ENCODE measurements around the gene JMJD7.

The JMJD7 gene

DNA sequence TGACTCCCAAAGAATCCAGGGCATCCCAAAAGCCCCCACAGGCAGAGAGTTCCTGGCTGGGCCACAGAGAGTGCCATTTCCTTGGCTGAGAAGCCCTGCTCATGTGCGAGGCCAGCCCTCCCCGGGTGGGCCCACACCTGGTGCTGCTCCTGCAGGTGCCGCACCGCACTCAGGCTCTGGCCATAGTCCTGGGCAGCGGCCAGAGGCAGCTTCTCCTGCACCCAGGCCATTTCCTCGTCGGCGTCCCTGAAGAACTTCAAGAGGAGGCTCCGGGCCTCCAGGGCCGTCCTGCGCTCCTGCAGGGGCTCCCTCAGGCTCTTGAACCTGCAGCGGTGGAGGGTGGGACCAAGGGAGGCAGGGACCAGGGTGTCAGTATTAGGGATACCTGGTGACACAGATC is 28.8 kb downstream of the JMJD7 start:
- CTCF ChIA-PET = no interaction called here
- H3K27ac ChIP-seq (ENCODE audit: insufficient read depth in 1 of 2, low read depth in 1 of 2, low read length in 2 of 2, poor library complexity in 1 of 2, severe bottlenecking in 2 of 2) = no peak overlapping the region
- H3K4me1 ChIP-seq (ENCODE audit: control extremely low read depth in 1 of 4, control insufficient read depth in 4 of 4, insufficient read depth in 4 of 4, low read length in 3 of 4) = peaks cover 0 to 8% (median 4%) of the 10 kb centered on the region in 4 experiments
- no peaks in the 10 kb centered on the region for H3K9me3 ChIP-seq (ENCODE audit: control extremely low read depth in 1 of 5, control insufficient read depth in 4 of 5, insufficient read depth in 2 of 5, low read depth in 1 of 5, low read length in 4 of 5)
- DNase-seq = no peak
- peaks cover 0 to 2% (median 0%) of the 10 kb centered on the region in 5 experiments for H3K27me3 ChIP-seq (replicated peaks in 2 of 5; ENCODE audit: control insufficient read depth in 4 of 5, insufficient read depth in 5 of 5, low read length in 4 of 5)
- POLR2A ChIA-PET = no interaction called here
- WGBS (ENCODE audit: insufficient coverage) = 97% methylated on average over 12 of the region's 12 CpGs
- no peak overlapping the region for H3K4me3 ChIP-seq (ENCODE audit: control insufficient read depth in 1 of 7, extremely low read depth in 1 of 7, insufficient read depth in 4 of 7, low read depth in 2 of 7, low read length in 6 of 7)
- no peaks in the 10 kb centered on the region for H3K36me3 ChIP-seq (ENCODE audit: control insufficient read depth in 4 of 4, insufficient read depth in 4 of 4, low read length in 3 of 4)

DNA sequence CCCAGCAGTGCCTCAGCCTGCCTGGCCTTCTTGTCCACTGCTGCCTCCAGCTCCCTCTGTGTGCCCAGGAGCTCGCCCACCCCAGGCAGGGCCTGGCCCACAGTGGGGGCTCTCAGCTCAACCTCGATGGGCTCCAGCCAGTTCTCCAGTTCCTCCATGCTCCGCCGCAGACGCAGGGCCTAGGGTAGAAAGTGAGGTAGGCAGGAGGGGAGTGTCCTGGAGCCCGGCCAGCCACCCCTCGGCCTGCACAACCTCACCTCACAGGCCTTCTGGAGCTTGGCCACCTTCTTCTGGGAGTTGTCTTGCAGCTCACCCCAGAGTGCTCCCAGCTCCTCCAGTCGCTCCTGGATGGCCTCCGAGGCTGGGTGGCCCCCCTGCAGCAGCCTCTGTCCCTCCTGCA is 29.4 kb downstream of the JMJD7 start:
- Histone ChIP-seq H3K27me3 (replicated peaks in 2 of 5; ENCODE audit: control insufficient read depth in 4 of 5, insufficient read depth in 5 of 5, low read length in 4 of 5) (no peaks in the 10 kb centered on the region), H3K27ac (ENCODE audit: insufficient read depth in 1 of 2, low read depth in 1 of 2, low read length in 2 of 2, poor library complexity in 1 of 2, severe bottlenecking in 2 of 2) (no peak overlapping the region), H3K36me3 (ENCODE audit: control insufficient read depth in 4 of 4, insufficient read depth in 4 of 4, low read length in 3 of 4) (no peaks in the 10 kb centered on the region), H3K4me3 (ENCODE audit: control insufficient read depth in 1 of 7, extremely low read depth in 1 of 7, insufficient read depth in 4 of 7, low read depth in 2 of 7, low read length in 6 of 7) (no peak overlapping the region), H3K9me3 (ENCODE audit: control extremely low read depth in 1 of 5, control insufficient read depth in 4 of 5, insufficient read depth in 2 of 5, low read depth in 1 of 5, low read length in 4 of 5) (no peaks in the 10 kb centered on the region), H3K4me1 (ENCODE audit: control extremely low read depth in 1 of 4, control insufficient read depth in 4 of 4, insufficient read depth in 4 of 4, low read length in 3 of 4) (peaks cover 0 to 8% (median 4%) of the 10 kb centered on the region in 4 experiments)
- no peak for DNase-seq
- POLR2A ChIA-PET = no interaction called here
- WGBS (ENCODE audit: insufficient coverage) = 98% methylated on average over 8 of the region's 9 CpGs
- CTCF ChIA-PET = interaction anchor here (1.1 to 1.4 kb wide), 2 partner anchors 9 to 47 kb away, joined by 3 to 6 read pairs; no protein-coding TSS in a partner anchor

DNA sequence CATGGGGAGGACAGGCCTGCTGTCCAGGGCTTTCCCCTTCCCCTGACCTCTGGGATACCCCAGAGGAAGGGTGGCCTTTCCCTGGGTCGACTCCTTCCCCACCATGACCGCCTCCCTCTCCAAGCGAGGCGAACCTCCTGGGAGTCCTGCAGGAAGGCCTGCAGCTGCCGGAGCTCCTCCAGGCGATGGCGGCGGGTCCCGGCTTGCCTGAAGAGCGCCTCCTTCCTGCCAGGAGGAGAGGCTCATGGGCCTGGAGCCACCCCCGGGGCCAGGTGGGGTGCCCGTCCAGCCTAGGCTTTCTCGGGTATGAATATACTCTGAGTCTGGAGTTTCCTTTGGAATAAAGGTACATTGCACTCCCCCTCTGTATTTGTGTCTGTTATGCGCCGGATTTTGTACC is 30.9 kb downstream of the JMJD7 start:
- no peak overlapping the region for H3K4me3 ChIP-seq (ENCODE audit: control insufficient read depth in 1 of 7, extremely low read depth in 1 of 7, insufficient read depth in 4 of 7, low read depth in 2 of 7, low read length in 6 of 7)
- no peak overlapping the region for H3K27ac ChIP-seq (ENCODE audit: insufficient read depth in 1 of 2, low read depth in 1 of 2, low read length in 2 of 2, poor library complexity in 1 of 2, severe bottlenecking in 2 of 2)
- CTCF ChIA-PET = interaction anchor here (1.2 to 1.7 kb wide), 3 partner anchors 11 to 47 kb away, joined by 4 to 5 read pairs (median 4); no protein-coding TSS in a partner anchor
- H3K27me3 ChIP-seq (replicated peaks in 2 of 5; ENCODE audit: control insufficient read depth in 4 of 5, insufficient read depth in 5 of 5, low read length in 4 of 5) = no peaks in the 10 kb centered on the region
- H3K9me3 ChIP-seq (ENCODE audit: control extremely low read depth in 1 of 5, control insufficient read depth in 4 of 5, insufficient read depth in 2 of 5, low read depth in 1 of 5, low read length in 4 of 5) = no peaks in the 10 kb centered on the region
- 95% methylated on average over 11 of the region's 15 CpGs for WGBS (ENCODE audit: insufficient coverage)
- H3K4me1 ChIP-seq (ENCODE audit: control extremely low read depth in 1 of 4, control insufficient read depth in 4 of 4, insufficient read depth in 4 of 4, low read length in 3 of 4) = peaks cover 0 to 8% (median 4%) of the 10 kb centered on the region in 4 experiments
- no peaks in the 10 kb centered on the region for H3K36me3 ChIP-seq (ENCODE audit: control insufficient read depth in 4 of 4, insufficient read depth in 4 of 4, low read length in 3 of 4)
- POLR2A ChIA-PET = no interaction called here
- no peak for DNase-seq

DNA sequence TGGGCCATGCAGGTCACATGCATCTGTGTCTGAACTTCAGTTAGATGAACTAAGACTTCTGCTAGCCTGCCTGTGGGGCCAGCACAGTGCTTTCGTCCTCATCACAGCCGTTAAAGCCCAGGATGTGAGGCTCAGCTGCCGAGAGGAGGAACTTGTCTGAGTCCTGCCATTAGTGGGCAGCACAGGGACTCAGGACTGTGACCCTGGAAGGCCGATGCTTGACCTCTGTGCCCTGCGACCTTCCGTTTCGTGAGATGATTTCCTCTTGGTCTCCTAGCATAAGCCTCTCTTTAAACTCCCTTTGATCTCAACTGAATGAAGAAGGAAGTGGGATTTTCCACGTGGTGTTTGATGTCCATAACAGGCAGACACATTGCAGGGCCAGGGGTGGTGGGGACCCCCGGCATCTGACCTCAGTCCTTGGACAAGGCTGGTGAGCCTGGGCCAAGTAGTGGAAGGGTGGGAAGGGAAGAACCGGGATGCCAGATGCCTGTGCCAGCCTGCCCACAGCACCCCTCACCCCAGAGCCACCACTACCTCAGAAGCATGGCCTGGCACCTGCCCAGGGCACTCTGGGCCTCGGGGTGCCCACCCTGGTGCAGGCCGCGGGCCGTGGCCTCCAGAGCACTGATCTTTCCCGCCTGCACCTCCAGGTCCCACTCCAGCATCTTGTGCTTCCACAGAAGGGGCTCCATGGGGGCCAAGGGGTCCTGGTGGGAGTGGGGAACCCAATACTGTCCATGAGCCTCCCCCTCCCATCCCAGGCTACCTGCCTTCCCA is 32.3 kb downstream of the JMJD7 start:
- H3K4me3 ChIP-seq (ENCODE audit: control insufficient read depth in 1 of 7, extremely low read depth in 1 of 7, insufficient read depth in 4 of 7, low read depth in 2 of 7, low read length in 6 of 7) = no peak overlapping the region
- ChIA-PET CTCF (interaction anchor here (1.1 to 2.6 kb wide), 5 partner anchors 8 to 44 kb away, joined by 3 to 10 read pairs (median 4); no protein-coding TSS in a partner anchor), POLR2A (no interaction called here)
- H3K27ac ChIP-seq (ENCODE audit: insufficient read depth in 1 of 2, low read depth in 1 of 2, low read length in 2 of 2, poor library complexity in 1 of 2, severe bottlenecking in 2 of 2) = no peak overlapping the region
- no peaks in the 10 kb centered on the region for H3K9me3 ChIP-seq (ENCODE audit: control extremely low read depth in 1 of 5, control insufficient read depth in 4 of 5, insufficient read depth in 2 of 5, low read depth in 1 of 5, low read length in 4 of 5)
- WGBS (ENCODE audit: insufficient coverage) = 48% methylated on average over 12 of the region's 15 CpGs
- H3K4me1 ChIP-seq (ENCODE audit: control extremely low read depth in 1 of 4, control insufficient read depth in 4 of 4, insufficient read depth in 4 of 4, low read length in 3 of 4) = peaks cover 0 to 8% (median 4%) of the 10 kb centered on the region in 4 experiments
- H3K27me3 ChIP-seq (replicated peaks in 2 of 5; ENCODE audit: control insufficient read depth in 4 of 5, insufficient read depth in 5 of 5, low read length in 4 of 5) = no peaks in the 10 kb centered on the region
- DNase-seq = peak in 1 of 3 donors; percentile 7
- no peaks in the 10 kb centered on the region for H3K36me3 ChIP-seq (ENCODE audit: control insufficient read depth in 4 of 4, insufficient read depth in 4 of 4, low read length in 3 of 4)

DNA sequence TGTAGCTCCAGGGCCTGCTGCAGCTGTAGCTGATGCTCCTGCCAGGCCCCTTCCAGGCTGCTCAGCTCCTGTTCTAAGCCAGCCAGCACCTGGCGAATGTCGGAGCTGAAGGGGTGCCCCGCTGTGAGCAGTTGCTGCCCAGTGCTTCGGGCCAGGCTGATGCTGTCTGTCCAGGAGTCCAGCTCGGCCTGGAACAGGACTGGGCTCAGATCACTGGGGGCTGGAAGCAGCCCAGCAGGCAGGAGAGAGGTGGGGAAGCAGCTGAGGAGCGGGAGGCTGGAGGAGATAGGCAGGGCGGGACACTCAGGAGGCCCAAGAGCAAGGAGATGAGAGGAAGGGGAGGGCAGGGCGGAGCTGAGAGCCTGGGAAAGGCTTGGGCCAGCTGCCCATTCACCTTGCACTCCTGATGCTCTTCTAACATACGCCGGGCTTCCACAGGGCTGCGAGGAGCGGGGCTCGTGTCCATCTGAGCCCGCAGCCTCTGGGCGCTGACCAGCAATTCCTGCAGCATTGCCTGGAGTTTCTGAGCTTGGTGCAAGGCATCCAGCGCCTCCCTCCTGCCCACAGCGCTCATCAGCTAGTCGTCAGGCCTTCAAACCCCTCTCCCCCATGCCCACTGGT is 34.0 kb downstream of the JMJD7 start:
- Histone ChIP-seq H3K27ac (ENCODE audit: insufficient read depth in 1 of 2, low read depth in 1 of 2, low read length in 2 of 2, poor library complexity in 1 of 2, severe bottlenecking in 2 of 2) (no peak overlapping the region), H3K4me3 (ENCODE audit: control insufficient read depth in 1 of 7, extremely low read depth in 1 of 7, insufficient read depth in 4 of 7, low read depth in 2 of 7, low read length in 6 of 7) (no peak overlapping the region), H3K4me1 (ENCODE audit: control extremely low read depth in 1 of 4, control insufficient read depth in 4 of 4, insufficient read depth in 4 of 4, low read length in 3 of 4) (peaks cover 0 to 8% (median 4%) of the 10 kb centered on the region in 4 experiments), H3K9me3 (ENCODE audit: control extremely low read depth in 1 of 5, control insufficient read depth in 4 of 5, insufficient read depth in 2 of 5, low read depth in 1 of 5, low read length in 4 of 5) (no peaks in the 10 kb centered on the region), H3K27me3 (replicated peaks in 2 of 5; ENCODE audit: control insufficient read depth in 4 of 5, insufficient read depth in 5 of 5, low read length in 4 of 5) (no peaks in the 10 kb centered on the region), H3K36me3 (ENCODE audit: control insufficient read depth in 4 of 4, insufficient read depth in 4 of 4, low read length in 3 of 4) (no peaks in the 10 kb centered on the region)
- WGBS (ENCODE audit: insufficient coverage) = 99% methylated on average over 14 of the region's 18 CpGs
- DNase-seq = no peak
- ChIA-PET CTCF (interaction anchor here (0.7 to 2.6 kb wide), 6 partner anchors 9 to 42 kb away, joined by 3 to 10 read pairs (median 4); no protein-coding TSS in a partner anchor), POLR2A (no interaction called here)

DNA sequence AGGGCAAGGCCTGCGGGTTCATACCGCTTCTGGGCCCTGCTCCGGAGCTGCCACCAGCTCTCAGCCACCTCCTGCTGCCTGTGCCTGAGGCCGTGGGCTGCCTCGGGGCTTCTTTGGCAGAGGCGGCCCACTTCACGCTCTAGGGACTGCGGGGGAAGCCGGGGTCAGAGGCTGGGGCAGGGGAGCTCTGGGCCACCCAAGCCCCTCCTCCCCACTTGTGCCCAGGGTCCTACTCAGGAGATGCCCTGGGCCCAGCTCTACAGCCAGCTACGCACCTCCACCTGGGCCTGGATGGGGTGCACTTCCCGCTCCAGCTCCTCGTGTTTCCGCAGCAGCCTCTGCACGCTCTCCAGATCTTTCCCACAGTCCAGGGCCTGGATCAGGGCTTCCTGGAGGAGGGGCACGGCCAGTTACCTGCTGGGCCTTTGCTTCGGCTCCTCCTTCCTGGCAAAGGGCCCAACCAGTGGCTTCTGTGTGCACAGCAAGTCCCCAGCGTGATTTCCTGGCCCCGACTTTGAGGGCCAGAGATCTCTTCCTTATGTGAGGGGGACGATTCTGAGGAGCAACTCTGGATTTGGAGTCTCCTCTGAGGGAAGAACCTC is 34.7 kb downstream of the JMJD7 start:
- no peak overlapping the region for H3K27ac ChIP-seq (ENCODE audit: insufficient read depth in 1 of 2, low read depth in 1 of 2, low read length in 2 of 2, poor library complexity in 1 of 2, severe bottlenecking in 2 of 2)
- WGBS (ENCODE audit: insufficient coverage) = 82% methylated on average over 19 of the region's 19 CpGs
- no peak overlapping the region for H3K4me3 ChIP-seq (ENCODE audit: control insufficient read depth in 1 of 7, extremely low read depth in 1 of 7, insufficient read depth in 4 of 7, low read depth in 2 of 7, low read length in 6 of 7)
- no peaks in the 10 kb centered on the region for H3K36me3 ChIP-seq (ENCODE audit: control insufficient read depth in 4 of 4, insufficient read depth in 4 of 4, low read length in 3 of 4)
- ChIA-PET CTCF (interaction anchor here (0.5 to 1.9 kb wide), 4 partner anchors 11 to 281 kb away, joined by 3 to 7 read pairs (median 4); no protein-coding TSS in a partner anchor), POLR2A (no interaction called here)
- no peaks in the 10 kb centered on the region for H3K9me3 ChIP-seq (ENCODE audit: control extremely low read depth in 1 of 5, control insufficient read depth in 4 of 5, insufficient read depth in 2 of 5, low read depth in 1 of 5, low read length in 4 of 5)
- no peak for DNase-seq
- H3K4me1 ChIP-seq (ENCODE audit: control extremely low read depth in 1 of 4, control insufficient read depth in 4 of 4, insufficient read depth in 4 of 4, low read length in 3 of 4) = peaks cover 0 to 8% (median 4%) of the 10 kb centered on the region in 4 experiments
- H3K27me3 ChIP-seq (replicated peaks in 2 of 5; ENCODE audit: control insufficient read depth in 4 of 5, insufficient read depth in 5 of 5, low read length in 4 of 5) = no peaks in the 10 kb centered on the region
